Measurements from ENCODE around the gene UBTD2.

Gene UBTD2

DNA sequence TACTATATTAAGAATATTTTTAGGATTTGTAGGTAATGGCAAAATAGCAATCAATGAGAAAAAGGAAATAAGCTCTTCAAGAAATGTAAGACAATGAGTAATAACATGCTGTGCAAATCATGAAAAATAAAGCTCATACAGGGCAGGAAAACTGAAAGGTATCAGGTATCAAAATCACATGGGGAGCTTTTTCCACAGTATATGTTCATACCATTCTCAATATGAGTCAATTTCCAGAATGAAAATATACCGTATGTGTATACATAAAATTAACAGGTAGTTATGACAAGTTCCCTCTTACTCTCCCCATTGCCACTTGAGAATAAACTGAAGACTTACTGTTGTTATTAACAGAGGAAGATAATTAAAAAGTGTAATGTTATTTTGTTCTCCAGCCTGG, 53.7 kb downstream of the UBTD2 start:
- no peak for ATAC-seq (ENCODE audit: insufficient read depth, low read depth)

DNA sequence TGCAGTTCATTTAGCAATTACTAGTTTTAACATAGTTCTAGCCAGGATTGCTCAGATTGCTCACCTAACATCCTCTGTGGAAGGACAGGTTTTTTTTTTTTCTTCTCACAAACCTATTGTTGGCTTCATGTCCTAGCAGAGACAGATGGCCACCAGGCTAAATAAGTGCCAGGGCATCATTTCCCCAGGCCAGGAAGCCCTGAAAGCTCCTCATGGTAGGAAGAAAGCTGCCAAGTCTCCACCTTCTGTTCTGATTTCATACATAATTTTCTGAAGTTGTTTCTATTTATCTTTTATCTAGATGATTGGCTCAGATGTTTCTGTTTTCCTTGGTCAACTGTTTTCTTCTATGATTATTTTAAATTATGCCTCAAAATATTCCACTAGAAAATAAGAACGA, 58.6 kb downstream of the UBTD2 start:
- Histone ChIP-seq H3K4me1 (ENCODE audit: insufficient read depth, low read length) (no peaks in the 10 kb centered on the region), H2AFZ (ENCODE audit: low read depth, low read length) (no peak overlapping the region), H3K36me3 (ENCODE audit: insufficient read depth, low read length) (peaks cover 43% of the 10 kb centered on the region), H3K9ac (ENCODE audit: low read depth, low read length) (no peak overlapping the region), H3K4me3 (ENCODE audit: low read depth in 1 of 2, low read length in 2 of 2) (no peak overlapping the region), H3K4me2 (ENCODE audit: insufficient read depth, low read length) (no peak overlapping the region), H3K27me3 (ENCODE audit: insufficient read depth, low read length, poor library complexity) (no peaks in the 10 kb centered on the region), H4K20me1 (ENCODE audit: insufficient read depth, low read length) (no peaks in the 10 kb centered on the region; the same call in 1 of the 2 replicates), H3K27ac (ENCODE audit: low read length) (no peak overlapping the region), H3K79me2 (ENCODE audit: insufficient read depth, low read length) (no peaks in the 10 kb centered on the region), H3K9me3 (ENCODE audit: insufficient read depth, low read length, severe bottlenecking) (no peaks in the 10 kb centered on the region)
- ATAC-seq (ENCODE audit: insufficient read depth, low read depth), result no peak
- no peak for DNase-seq
- TF ChIP-seq EZH2 (IDR thresholded peaks at IDR 0.05; ENCODE audit: borderline replicate concordance, low read depth, low read length, severe bottlenecking), result no peak
- TF ChIP-seq, protein P1, sequence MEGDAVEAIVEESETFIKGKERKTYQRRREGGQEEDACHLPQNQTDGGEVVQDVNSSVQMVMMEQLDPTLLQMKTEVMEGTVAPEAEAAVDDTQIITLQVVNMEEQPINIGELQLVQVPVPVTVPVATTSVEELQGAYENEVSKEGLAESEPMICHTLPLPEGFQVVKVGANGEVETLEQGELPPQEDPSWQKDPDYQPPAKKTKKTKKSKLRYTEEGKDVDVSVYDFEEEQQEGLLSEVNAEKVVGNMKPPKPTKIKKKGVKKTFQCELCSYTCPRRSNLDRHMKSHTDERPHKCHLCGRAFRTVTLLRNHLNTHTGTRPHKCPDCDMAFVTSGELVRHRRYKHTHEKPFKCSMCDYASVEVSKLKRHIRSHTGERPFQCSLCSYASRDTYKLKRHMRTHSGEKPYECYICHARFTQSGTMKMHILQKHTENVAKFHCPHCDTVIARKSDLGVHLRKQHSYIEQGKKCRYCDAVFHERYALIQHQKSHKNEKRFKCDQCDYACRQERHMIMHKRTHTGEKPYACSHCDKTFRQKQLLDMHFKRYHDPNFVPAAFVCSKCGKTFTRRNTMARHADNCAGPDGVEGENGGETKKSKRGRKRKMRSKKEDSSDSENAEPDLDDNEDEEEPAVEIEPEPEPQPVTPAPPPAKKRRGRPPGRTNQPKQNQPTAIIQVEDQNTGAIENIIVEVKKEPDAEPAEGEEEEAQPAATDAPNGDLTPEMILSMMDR (IDR thresholded peaks at IDR 0.05; ENCODE audit: borderline replicate concordance, extremely low read depth, low read length, poor library complexity, severe bottlenecking), result no peak

More for the DNA sequence above, 53.7 kb downstream of the UBTD2 start:
- no peaks in the 10 kb centered on the region for H3K79me2 ChIP-seq (ENCODE audit: insufficient read depth, low read length)
- H3K4me1 ChIP-seq (ENCODE audit: insufficient read depth, low read length), result no peaks in the 10 kb centered on the region
- H3K36me3 ChIP-seq (ENCODE audit: insufficient read depth, low read length), result peaks cover 57% of the 10 kb centered on the region
- H4K20me1 ChIP-seq (ENCODE audit: insufficient read depth, low read length), result no peaks in the 10 kb centered on the region; the same call in 1 of the 2 replicates
- no peak overlapping the region for H2AFZ ChIP-seq (ENCODE audit: low read depth, low read length)
- no peak for TF ChIP-seq EZH2 (IDR thresholded peaks at IDR 0.05; ENCODE audit: borderline replicate concordance, low read depth, low read length, severe bottlenecking)
- TF ChIP-seq, protein P1 (IDR thresholded peaks at IDR 0.05; ENCODE audit: borderline replicate concordance, extremely low read depth, low read length, poor library complexity, severe bottlenecking), result no peak
- DNase-seq, result no peak
- H3K4me3 ChIP-seq (ENCODE audit: low read depth in 1 of 2, low read length in 2 of 2), result no peak overlapping the region
- no peak overlapping the region for H3K4me2 ChIP-seq (ENCODE audit: insufficient read depth, low read length)
- H3K9me3 ChIP-seq (ENCODE audit: insufficient read depth, low read length, severe bottlenecking), result no peaks in the 10 kb centered on the region
- H3K27ac ChIP-seq (ENCODE audit: low read length), result no peak overlapping the region
- H3K9ac ChIP-seq (ENCODE audit: low read depth, low read length), result no peak overlapping the region
- H3K27me3 ChIP-seq (ENCODE audit: insufficient read depth, low read length, poor library complexity), result no peaks in the 10 kb centered on the region

GRCh38 chr5:172223901-172224873, 59.4 kb downstream of the UBTD2 start:
- H3K4me3 ChIP-seq (ENCODE audit: low read depth in 1 of 2, low read length in 2 of 2), result no peak overlapping the region
- H3K9me3 ChIP-seq (ENCODE audit: insufficient read depth, low read length, severe bottlenecking), result peaks cover 3% of the 10 kb centered on the region
- ATAC-seq (ENCODE audit: insufficient read depth, low read depth) (no peak), DNase-seq (no peak)
- no peak overlapping the region for H3K9ac ChIP-seq (ENCODE audit: low read depth, low read length)
- peaks cover 46% of the 10 kb centered on the region for H3K36me3 ChIP-seq (ENCODE audit: insufficient read depth, low read length)
- H3K79me2 ChIP-seq (ENCODE audit: insufficient read depth, low read length), result no peaks in the 10 kb centered on the region
- no peak overlapping the region for H3K27ac ChIP-seq (ENCODE audit: low read length)
- TF ChIP-seq, protein P1 (IDR thresholded peaks at IDR 0.05; ENCODE audit: borderline replicate concordance, extremely low read depth, low read length, poor library complexity, severe bottlenecking), result no peak
- no peak for TF ChIP-seq EZH2 (IDR thresholded peaks at IDR 0.05; ENCODE audit: borderline replicate concordance, low read depth, low read length, severe bottlenecking)
- no peak overlapping the region for H3K4me2 ChIP-seq (ENCODE audit: insufficient read depth, low read length)
- no peaks in the 10 kb centered on the region for H3K27me3 ChIP-seq (ENCODE audit: insufficient read depth, low read length, poor library complexity)
- no peaks in the 10 kb centered on the region; the same call in 1 of the 2 replicates for H4K20me1 ChIP-seq (ENCODE audit: insufficient read depth, low read length)
- no peak overlapping the region for H2AFZ ChIP-seq (ENCODE audit: low read depth, low read length)
- H3K4me1 ChIP-seq (ENCODE audit: insufficient read depth, low read length), result no peaks in the 10 kb centered on the region
